Small intestine (tissue), 7 donors: ENCODE results near the gene CCDC97. TPM values are rescaled to one million over a fixed set of nuclear protein-coding genes. Genes with fewer than 3 reads are reported as not detected.
A peak's percentile ranks its signal among the peaks of the same experiment; 100 is the strongest.

ENCODE experiments used
- DNase-seq, 2 donors: peaks; one replicate each; pipeline versions ENCODE4 v3.0.0 to v3.0.0-alpha.2; 2013
- FAIRE-seq: peaks from 2 replicates; lab custom pipeline; 2012; peaks lifted over from hg19 to GRCh38; lab: Jason Lieb, UNC
- H3K27ac ChIP-seq, 3 donors: one replicate each; pipeline ENCODE4 v1.5.1; 2013; ENCODE audit warnings: low read length in 2 of 3, mild to moderate bottlenecking in 2 of 3, control low read depth in 1 of 3, inconsistent platforms in 1 of 3, low read depth in 1 of 3, moderate library complexity in 1 of 3
- H3K27me3 ChIP-seq, 3 donors: one replicate each; pipeline ENCODE4 v1.6.1; 2013; ENCODE audit warnings: low read length in 3 of 3, inconsistent platforms in 1 of 3; ENCODE audit not compliant: control insufficient read depth in 3 of 3, insufficient read depth in 3 of 3
- H3K36me3 ChIP-seq, 3 donors: one replicate each; pipeline ENCODE4 v1.6.1; 2013; ENCODE audit warnings: low read length in 3 of 3, inconsistent platforms in 1 of 3, low read depth in 1 of 3, mild to moderate bottlenecking in 1 of 3, moderate library complexity in 1 of 3; ENCODE audit not compliant: control insufficient read depth in 3 of 3, insufficient read depth in 2 of 3
- H3K4me1 ChIP-seq, 3 donors: one replicate each; pipeline ENCODE4 v1.6.1; 2013; ENCODE audit warnings: low read length in 2 of 3, inconsistent platforms in 1 of 3, low read depth in 1 of 3, mild to moderate bottlenecking in 1 of 3, moderate library complexity in 1 of 3; ENCODE audit not compliant: control insufficient read depth in 3 of 3, insufficient read depth in 2 of 3
- H3K4me3 ChIP-seq, 3 donors: one replicate each; pipeline ENCODE4 v1.5.1; 2013; ENCODE audit warnings: low read length in 3 of 3, control low read depth in 1 of 3, inconsistent platforms in 1 of 3, low read depth in 1 of 3, mild to moderate bottlenecking in 1 of 3, moderate library complexity in 1 of 3
- H3K9me3 ChIP-seq, 2 donors: one replicate each; pipeline ENCODE4 v1.6.1; 2013; ENCODE audit warnings: low read depth in 1 of 2, low read length in 1 of 2; ENCODE audit not compliant: control insufficient read depth in 2 of 2, insufficient read depth in 1 of 2
- WGBS, 3 donors: extraction: QIAGEN DNeasy Blood & Tissue Kit; methylation state at CpG; one replicate each; pipeline ENCODE4 v1.1.7; 2013; 5-methylcytosine and 5-hydroxymethylcytosine counted together
- polyA plus RNA-seq, 4 donors: library from polyadenylated mRNA; stranded (reverse) in 3 of 4; unstranded in 1 of 4; fragments of 200-250 nt in 3 of 4; fragments of 120-200 nt in 1 of 4; gene quantifications; one replicate each; pipeline versions ENCODE4 v1.2.1 to v1.2.3, GENCODE V29; 2013
- donor health status: healthy with polysubstance abuse.
- donor health status: control.
- donor health status: control.
- donor health status: Bipolar disorder and iron deficiency.
- donor health status: healthy.

The CCDC97 gene
- polyA plus RNA-seq, 4 donors, result 11.1 to 26.1 (median 14.8) TPM

DNA sequence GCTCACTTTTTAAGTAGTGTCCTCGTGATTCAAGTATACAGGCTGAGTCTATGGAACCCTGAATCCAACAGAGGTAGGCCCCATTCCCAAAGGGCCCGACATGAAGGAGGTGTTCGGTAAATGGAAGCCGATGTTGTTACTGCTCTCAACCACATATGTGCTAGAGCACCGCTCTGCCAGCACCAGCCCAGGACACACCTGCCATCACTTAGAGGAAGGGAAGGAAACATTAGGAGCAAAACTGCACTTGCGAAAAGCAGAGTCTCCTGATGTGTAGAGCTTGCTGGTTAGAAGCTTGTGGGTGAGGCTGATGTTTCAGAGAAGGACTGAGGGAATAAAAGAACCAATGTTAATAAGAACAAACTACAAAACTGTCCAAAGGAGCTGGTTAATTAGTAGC lies 9.4 kb upstream of the CCDC97 start:
- no peak for DNase-seq
- no peaks in the 10 kb centered on the region for H3K27me3 ChIP-seq
- H3K9me3 ChIP-seq, result no peaks in the 10 kb centered on the region
- 81 to 95% (median 86%) methylated on average over 6 of the region's 6 CpGs for WGBS, 3 donors
- H3K4me3 ChIP-seq, result no peak overlapping the region
- no peak for FAIRE-seq
- peaks cover 0 to 22% (median 12%) of the 10 kb centered on the region in 3 donors for H3K4me1 ChIP-seq
- peak overlapping the region in 1 of 3 donors; percentile 14 for H3K27ac ChIP-seq
- peaks cover 15 to 86% (median 43%) of the 10 kb centered on the region in 3 donors for H3K36me3 ChIP-seq

GRCh38 chr19:41302624-41303351 lies 7.2 kb upstream of the CCDC97 start:
- H3K27ac ChIP-seq, result peak overlapping the region in 2 of 3 donors; percentile 45 to 59
- WGBS, 3 donors, result 65 to 78% (median 71%) methylated on average over 21 of the region's 21 CpGs
- H3K27me3 ChIP-seq, result no peaks in the 10 kb centered on the region
- peaks cover 19 to 82% (median 39%) of the 10 kb centered on the region in 3 donors for H3K36me3 ChIP-seq
- no peak overlapping the region for H3K4me3 ChIP-seq
- DNase-seq (peak in 1 of 2 donors; percentile 46), FAIRE-seq (no peak)
- H3K4me1 ChIP-seq, result peaks cover 0 to 14% (median 10%) of the 10 kb centered on the region in 3 donors
- no peaks in the 10 kb centered on the region for H3K9me3 ChIP-seq

GRCh38 chr19:41303954-41304353 lies 6.0 kb upstream of the CCDC97 start:
- Histone ChIP-seq H3K9me3 (no peaks in the 10 kb centered on the region), H3K36me3 (peaks cover 19 to 78% (median 36%) of the 10 kb centered on the region in 3 donors), H3K27me3 (no peaks in the 10 kb centered on the region), H3K4me3 (no peak overlapping the region), H3K27ac (peak overlapping the region in 1 of 3 donors; percentile 6), H3K4me1 (peaks cover 0 to 13% (median 11%) of the 10 kb centered on the region in 3 donors)
- no peak for FAIRE-seq
- WGBS, 3 donors, result 88 to 90% (median 90%) methylated on average over 14 of the region's 14 CpGs
- DNase-seq, result no peak

DNA sequence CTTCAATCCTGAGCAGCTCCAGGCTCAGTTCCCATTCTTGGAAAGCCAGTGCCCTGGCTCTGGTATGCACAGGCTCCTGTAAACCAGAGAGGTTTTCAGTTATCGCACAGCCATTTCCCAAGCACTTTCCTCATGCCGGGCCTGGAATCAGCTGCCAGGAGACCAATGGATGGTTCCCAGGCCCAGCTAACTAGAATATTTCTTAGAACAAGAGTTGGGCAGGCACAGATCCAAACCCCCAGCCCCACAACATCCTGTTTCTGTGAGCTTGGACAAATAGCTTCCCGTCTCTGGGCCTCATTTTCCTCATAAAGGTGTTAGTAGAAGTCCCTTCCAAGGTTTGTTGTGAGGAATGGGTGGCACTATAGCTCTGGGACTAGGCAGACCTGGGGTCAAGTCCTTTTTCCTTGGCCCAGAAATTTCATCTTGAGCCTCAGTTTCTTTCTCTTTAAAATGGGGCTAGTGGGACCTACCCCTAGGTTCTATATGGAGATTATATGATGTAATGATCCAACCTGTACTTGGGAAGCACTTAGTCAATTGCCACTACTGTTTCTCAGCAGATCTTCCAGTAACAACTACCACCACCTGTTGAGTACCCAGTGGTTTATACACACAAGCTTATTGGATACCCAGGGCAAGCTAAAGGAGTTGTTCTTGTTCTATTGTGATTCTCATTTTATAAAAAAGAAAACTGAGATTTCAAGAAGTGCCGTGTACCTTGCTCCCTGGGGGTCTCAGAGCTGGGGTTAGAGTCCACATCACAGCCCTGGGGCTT lies 5.1 kb upstream of the CCDC97 start:
- Histone ChIP-seq H3K9me3 (no peaks in the 10 kb centered on the region), H3K27me3 (no peaks in the 10 kb centered on the region), H3K4me1 (peaks cover 0 to 16% (median 8%) of the 10 kb centered on the region in 3 donors), H3K36me3 (peaks cover 19 to 69% (median 36%) of the 10 kb centered on the region in 3 donors), H3K4me3 (no peak overlapping the region), H3K27ac (peak overlapping the region in 1 of 3 donors; percentile 28)
- WGBS, 3 donors, result 72 to 87% (median 79%) methylated on average over 4 of the region's 4 CpGs
- DNase-seq (no peak), FAIRE-seq (no peak)

- Histone ChIP-seq H3K9me3 (no peaks in the 10 kb centered on the region), H3K4me3 (no peak overlapping the region), H3K27me3 (no peaks in the 10 kb centered on the region), H3K4me1 (peaks cover 0 to 19% (median 8%) of the 10 kb centered on the region in 3 donors), H3K36me3 (peaks cover 19 to 63% (median 31%) of the 10 kb centered on the region in 3 donors), H3K27ac (peak overlapping the region in 2 of 3 donors; percentile 45 to 67)
- DNase-seq, result no peak
- 74 to 89% (median 79%) methylated on average over 13 of the region's 13 CpGs for WGBS, 3 donors
- no peak for FAIRE-seq
Measured at GRCh38 chr19:41305927-41306793, 3.8 kb upstream of the CCDC97 start.

DNA sequence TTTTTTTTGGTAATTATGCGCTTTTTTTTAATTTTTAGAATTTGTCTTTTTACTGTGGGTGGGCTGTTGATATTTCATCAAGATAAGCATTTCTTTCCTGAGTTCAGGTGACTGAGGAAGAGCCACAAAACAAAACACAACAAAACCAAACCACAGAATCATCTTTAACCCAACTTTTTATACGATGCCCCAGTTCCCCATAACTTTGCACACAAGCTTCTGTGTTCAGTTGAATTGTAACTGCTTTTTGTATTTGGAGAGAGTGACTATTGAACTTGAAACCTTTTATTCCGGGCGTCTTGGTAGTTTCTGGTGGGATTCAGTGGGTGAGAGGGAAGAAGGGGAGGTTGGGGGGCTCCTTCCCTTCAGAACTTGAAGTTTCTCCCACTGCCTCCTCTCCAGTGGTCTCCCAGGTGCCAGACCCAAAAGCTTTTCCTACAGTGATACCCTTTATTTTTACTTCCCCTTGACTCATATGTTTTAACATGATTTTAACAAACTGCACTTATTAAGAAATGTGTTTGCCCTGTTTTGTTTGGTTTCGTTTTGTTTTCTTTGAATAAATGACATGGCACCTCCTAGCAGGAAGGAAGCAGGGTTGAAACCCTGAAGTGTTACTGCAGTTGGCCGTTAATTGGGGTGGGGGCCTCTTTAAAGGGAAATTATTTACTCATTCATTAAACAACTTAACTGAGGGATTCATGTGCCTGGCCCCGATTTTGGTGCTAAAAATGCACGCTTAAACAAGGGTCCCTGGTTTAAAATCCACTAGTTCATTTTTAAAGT lies 2.7 kb upstream of the CCDC97 start:
- 47 to 68% (median 54%) methylated on average over 8 of the region's 8 CpGs for WGBS, 3 donors
- Histone ChIP-seq H3K9me3 (no peaks in the 10 kb centered on the region), H3K27ac (peak overlapping the region; percentile 71 to 97 (median 81)), H3K4me1 (peaks cover 0 to 22% (median 8%) of the 10 kb centered on the region in 3 donors), H3K36me3 (peaks cover 19 to 55% (median 24%) of the 10 kb centered on the region in 3 donors), H3K27me3 (no peaks in the 10 kb centered on the region), H3K4me3 (no peak overlapping the region)
- no peak for DNase-seq
- no peak for FAIRE-seq

- FAIRE-seq (no peak), DNase-seq (no peak)
- H3K4me3 ChIP-seq, result no peak overlapping the region
- H3K36me3 ChIP-seq, result peaks cover 16 to 55% (median 24%) of the 10 kb centered on the region in 3 donors
- H3K9me3 ChIP-seq, result no peaks in the 10 kb centered on the region
- H3K4me1 ChIP-seq, result peaks cover 0 to 22% (median 8%) of the 10 kb centered on the region in 3 donors
- 41 to 44% (median 43%) methylated on average over 4 of the region's 4 CpGs for WGBS, 3 donors
- H3K27me3 ChIP-seq, result no peaks in the 10 kb centered on the region
- H3K27ac ChIP-seq, result peak overlapping the region; percentile 71 to 97 (median 81)
Measured at GRCh38 chr19:41307954-41308449, 2.0 kb upstream of the CCDC97 start.
